AG09319 (cell line): ENCODE results near the gene B3GNT2.

Source experiments
- DNase-seq: peaks from one replicate; pipeline ENCODE4 v3.0.0-alpha.2; 2010; ENCODE audit warnings: low read depth; ENCODE audit errors: extremely low read depth
- CTCF ChIP-seq: IDR thresholded peaks from 2 replicates; pipeline ENCODE4 v1.5.1; 2011; ENCODE audit warnings: low read depth, mild to moderate bottlenecking, inconsistent platforms, low read length, moderate library complexity

The B3GNT2 gene

GRCh38 chr2:62177392-62178049, 18.4 kb upstream of the B3GNT2 start:
- no peak for DNase-seq
- no peak for TF ChIP-seq CTCF

GRCh38 chr2:62178741-62179271, 17.1 kb upstream of the B3GNT2 start:
- no peak for DNase-seq
- TF ChIP-seq CTCF = no peak

GRCh38 chr2:62180975-62181374, 14.9 kb upstream of the B3GNT2 start:
- no peak for TF ChIP-seq CTCF

GRCh38 chr2:62181843-62182242, 14.1 kb upstream of the B3GNT2 start:
- no peak for TF ChIP-seq CTCF
- no peak for DNase-seq

More at GRCh38 chr2:62180975-62181374, 14.9 kb upstream of the B3GNT2 start:
- DNase-seq = no peak

- no peak for DNase-seq
- no peak for TF ChIP-seq CTCF
Measured at GRCh38 chr2:62184512-62185230, 11.2 kb upstream of the B3GNT2 start.

GRCh38 chr2:62185475-62186155, 10.3 kb upstream of the B3GNT2 start:
- no peak for DNase-seq
- TF ChIP-seq CTCF = no peak
